BJ (cell line): Measurements from ENCODE around the gene DIP2B. TPM values are rescaled to one million over a fixed set of nuclear protein-coding genes. Genes with fewer than 3 reads are reported as not detected.

ENCODE experiments used
- CTCF ChIA-PET: fragments of 350-600 bp; formaldehyde crosslinking; extraction: SDS; loops from one replicate; lab custom pipeline; 2021; ENCODE audit warnings: antibody characterized with exemption, inconsistent platforms; lab: Yijun Ruan, JAX
- POLR2A ChIA-PET: fragments of 300-600 bp; sonication (Branson Sonifier 250); formaldehyde crosslinking; extraction: SDS; loops from one replicate; lab custom pipeline; 2021; ENCODE audit warnings: antibody characterized with exemption; lab: Charles Lee
- DNase-seq: peaks from one replicate; pipeline ENCODE4 v3.0.0-alpha.2; 2011; ENCODE audit warnings: low read depth
- H3K27me3 ChIP-seq: 2 replicates; pipeline ENCODE4 v1.6.0; 2011; ENCODE audit warnings: low read length; ENCODE audit not compliant: control insufficient read depth, insufficient read depth
- H3K36me3 ChIP-seq: 2 replicates; pipeline ENCODE4 v1.5.1; 2011; ENCODE audit warnings: low read length; ENCODE audit not compliant: control insufficient read depth, insufficient read depth
- H3K4me3 ChIP-seq: 2 replicates; pipeline ENCODE4 v1.5.1; 2011; ENCODE audit warnings: low read depth, mild to moderate bottlenecking, control low read depth, low read length
- polyA plus RNA-seq: library from polyadenylated mRNA; depleted of rRNA; stranded (reverse); fragments of >200 nt; gene quantifications from 2 replicates; pipeline ENCODE4 v1.2.3, GENCODE V29; 2011
- TF ChIP-seq, protein P1 (sequence below): IDR thresholded peaks from 2 replicates; pipeline ENCODE4 v1.5.1; 2011; ENCODE audit warnings: low read depth, mild to moderate bottlenecking, control low read depth, inconsistent platforms, low read length, moderate library complexity; ENCODE audit not compliant: insufficient read depth

The DIP2B gene
- polyA plus RNA-seq, 1 experiment, result 13.2 TPM

DNA sequence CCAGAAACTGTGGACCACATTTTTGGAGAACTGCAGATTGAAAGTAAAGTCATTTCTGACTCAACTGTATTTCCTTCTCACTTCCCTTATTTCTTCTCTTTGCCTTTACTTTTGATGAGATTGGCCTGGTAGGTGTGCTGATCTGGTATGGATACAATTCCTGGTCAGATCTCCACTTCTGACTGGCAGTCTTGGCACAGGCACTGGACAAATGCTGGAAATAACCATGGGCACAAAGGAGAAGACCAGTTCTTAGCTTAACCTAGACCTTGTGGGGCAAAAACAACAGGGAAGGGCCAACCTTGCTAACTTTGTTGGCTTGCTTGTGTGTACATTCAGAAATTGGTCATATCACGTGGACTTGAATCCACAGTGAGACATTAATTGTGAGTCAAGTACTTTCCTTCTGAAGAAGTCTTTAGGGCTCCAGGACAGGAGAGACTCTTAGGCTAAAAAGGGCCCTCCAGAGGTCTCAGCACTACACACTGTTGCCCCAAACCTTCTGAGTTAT is 75.0 kb downstream of the DIP2B start:
- no peak overlapping the region for H3K4me3 ChIP-seq
- DNase-seq, result no peak
- H3K27me3 ChIP-seq, result no peaks in the 10 kb centered on the region
- CTCF ChIA-PET, result interaction anchor here (1.7 kb wide), 1 partner anchor 15 kb away, joined by 3 read pairs; no protein-coding TSS in a partner anchor
- TF ChIP-seq, protein P1, sequence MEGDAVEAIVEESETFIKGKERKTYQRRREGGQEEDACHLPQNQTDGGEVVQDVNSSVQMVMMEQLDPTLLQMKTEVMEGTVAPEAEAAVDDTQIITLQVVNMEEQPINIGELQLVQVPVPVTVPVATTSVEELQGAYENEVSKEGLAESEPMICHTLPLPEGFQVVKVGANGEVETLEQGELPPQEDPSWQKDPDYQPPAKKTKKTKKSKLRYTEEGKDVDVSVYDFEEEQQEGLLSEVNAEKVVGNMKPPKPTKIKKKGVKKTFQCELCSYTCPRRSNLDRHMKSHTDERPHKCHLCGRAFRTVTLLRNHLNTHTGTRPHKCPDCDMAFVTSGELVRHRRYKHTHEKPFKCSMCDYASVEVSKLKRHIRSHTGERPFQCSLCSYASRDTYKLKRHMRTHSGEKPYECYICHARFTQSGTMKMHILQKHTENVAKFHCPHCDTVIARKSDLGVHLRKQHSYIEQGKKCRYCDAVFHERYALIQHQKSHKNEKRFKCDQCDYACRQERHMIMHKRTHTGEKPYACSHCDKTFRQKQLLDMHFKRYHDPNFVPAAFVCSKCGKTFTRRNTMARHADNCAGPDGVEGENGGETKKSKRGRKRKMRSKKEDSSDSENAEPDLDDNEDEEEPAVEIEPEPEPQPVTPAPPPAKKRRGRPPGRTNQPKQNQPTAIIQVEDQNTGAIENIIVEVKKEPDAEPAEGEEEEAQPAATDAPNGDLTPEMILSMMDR, result no peak
- POLR2A ChIA-PET, result no interaction called here
- H3K36me3 ChIP-seq, result no peaks in the 10 kb centered on the region

DNA sequence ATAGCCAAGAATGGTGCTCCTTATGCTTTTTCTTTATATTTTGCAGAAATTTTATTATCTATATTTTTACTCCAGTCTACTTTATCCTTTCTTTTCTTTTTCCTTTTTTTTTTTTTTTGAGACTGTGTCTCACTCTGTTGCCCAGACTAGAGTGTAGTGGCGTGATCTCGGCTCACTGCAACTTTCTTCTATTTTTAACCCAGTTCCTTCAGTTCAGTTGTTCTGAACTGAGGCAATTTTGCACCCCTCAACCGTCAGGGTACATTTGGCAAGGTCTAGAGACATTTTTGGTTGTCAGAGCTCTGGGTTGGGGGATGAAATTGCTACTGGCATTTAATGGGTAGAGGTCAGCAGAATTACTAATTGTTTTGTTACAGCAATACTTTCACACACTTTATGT is 75.7 kb downstream of the DIP2B start:
- Histone ChIP-seq H3K4me3 (no peak overlapping the region), H3K36me3 (no peaks in the 10 kb centered on the region; the same call in 1 of the 2 replicates), H3K27me3 (no peaks in the 10 kb centered on the region)
- ChIA-PET CTCF (interaction anchor here (0.8 kb wide), 1 partner anchor 56 kb away, joined by 3 read pairs; no protein-coding TSS in a partner anchor), POLR2A (no interaction called here)
- TF ChIP-seq, protein P1, result no peak
- DNase-seq, result no peak

DNA sequence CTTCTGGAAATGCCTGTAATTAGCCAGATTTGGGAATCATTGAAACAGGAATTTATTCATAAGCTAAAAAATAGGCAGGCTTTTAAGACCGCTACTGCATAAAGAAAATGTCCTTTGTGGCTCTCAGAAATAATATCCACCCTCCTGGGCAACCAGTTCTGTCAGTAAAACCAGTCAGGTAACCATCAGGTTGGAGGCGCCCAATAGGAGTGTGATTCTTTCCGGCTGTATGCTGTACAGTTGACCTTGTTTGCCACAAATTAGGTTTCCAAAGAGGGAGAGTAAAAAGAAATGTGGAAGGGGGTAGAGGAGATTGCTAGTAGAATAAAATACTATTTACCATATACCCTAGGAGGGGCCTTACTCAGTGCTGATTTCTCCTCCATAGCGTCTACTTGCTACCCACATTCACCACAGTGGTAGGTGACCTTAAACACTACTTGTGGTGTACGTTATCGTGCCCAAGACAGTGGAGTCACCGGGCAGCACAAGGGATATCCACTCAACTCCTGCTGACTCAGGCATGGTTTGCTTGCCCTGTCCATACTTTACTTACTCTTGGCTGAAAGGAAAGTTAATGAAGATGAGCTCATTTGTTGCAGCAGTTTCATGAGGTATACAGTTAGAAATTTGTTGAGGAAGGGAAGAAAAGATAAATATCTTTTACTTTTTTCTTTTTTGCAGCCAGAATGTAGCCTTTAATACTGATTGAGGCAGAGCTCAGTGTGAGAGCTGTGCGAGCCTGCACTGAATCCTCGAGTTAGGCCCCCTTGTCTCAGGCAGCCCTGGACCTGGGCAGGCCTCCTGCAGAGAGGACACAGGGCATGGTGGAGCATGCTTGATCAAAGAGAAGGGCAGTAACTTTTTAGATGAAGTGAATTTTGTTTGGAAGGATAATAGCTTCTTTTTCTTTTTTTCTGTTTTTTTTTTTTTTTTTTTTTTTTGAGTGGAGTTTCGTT is 76.7 kb downstream of the DIP2B start:
- no peak for DNase-seq
- CTCF ChIA-PET, result interaction anchor here (0.8 to 1.3 kb wide), 2 partner anchors 55 to 77 kb away, joined by 3 to 5 read pairs; partner anchors contain the start of gene DIP2B
- H3K4me3 ChIP-seq, result no peak overlapping the region
- H3K27me3 ChIP-seq, result no peaks in the 10 kb centered on the region
- POLR2A ChIA-PET, result no interaction called here
- TF ChIP-seq, protein P1, result no peak
- H3K36me3 ChIP-seq, result no peaks in the 10 kb centered on the region; the same call in 1 of the 2 replicates

DNA sequence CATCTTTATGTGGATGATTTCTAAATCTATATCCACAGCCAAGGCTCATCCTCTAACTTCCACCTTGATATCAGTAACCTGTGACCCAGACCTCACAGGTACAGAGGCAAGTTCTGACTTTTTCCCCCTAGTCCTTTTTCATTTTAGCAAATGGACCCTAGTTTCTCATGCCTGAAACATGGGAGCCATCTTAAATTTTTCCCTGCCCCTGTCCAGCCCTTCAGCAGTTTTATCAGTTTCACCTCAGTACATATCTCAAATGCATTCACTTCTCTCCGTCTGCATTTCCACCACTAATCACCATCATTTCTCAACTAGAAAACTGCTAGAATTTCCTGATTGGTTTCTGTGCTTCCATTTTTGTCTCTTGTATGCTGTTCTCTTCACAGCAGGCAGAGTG is 79.3 kb downstream of the DIP2B start:
- ChIA-PET CTCF (no interaction called here), POLR2A (no interaction called here)
- no peak overlapping the region for H3K4me3 ChIP-seq
- no peaks in the 10 kb centered on the region for H3K27me3 ChIP-seq
- no peak for DNase-seq
- TF ChIP-seq, protein P1, result no peak
- H3K36me3 ChIP-seq, result no peaks in the 10 kb centered on the region; the same call in 1 of the 2 replicates
